ENCODE measurements around the gene WNT9B. TPM values are rescaled to one million over a fixed set of nuclear protein-coding genes. Genes with fewer than 3 reads are reported as not detected.
A peak's percentile ranks its signal among the peaks of the same experiment; 100 is the strongest.

Gene WNT9B
- total and polyA plus RNA-seq, 4 donors, result 0.05 to 0.84 (median 0.57) TPM; not detected in 1

DNA sequence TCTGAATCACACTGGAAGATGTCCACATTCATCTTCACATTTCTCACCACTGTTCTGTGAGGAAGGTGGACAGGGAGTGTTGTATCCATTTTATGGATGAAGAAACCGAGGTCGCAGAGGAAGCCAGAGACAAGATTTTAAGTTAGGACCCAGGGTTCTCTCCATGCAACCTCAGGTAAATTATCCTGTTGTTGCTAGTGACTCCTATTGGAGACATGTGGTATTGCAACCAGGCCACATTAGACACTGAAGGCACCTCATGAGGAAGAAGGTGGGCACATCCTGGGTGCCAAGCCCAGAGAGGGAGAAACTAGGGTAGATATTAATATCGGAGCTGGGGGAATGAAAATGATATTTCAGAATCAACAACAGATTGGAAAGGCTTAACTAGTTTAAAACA is 8.5 kb upstream of the WNT9B start:
- no peaks in the 10 kb centered on the region for H3K36me3 ChIP-seq (ENCODE audit: control insufficient read depth in 1 of 2, insufficient read depth in 2 of 2, low read length in 1 of 2)
- H3K27ac ChIP-seq (ENCODE audit: low read depth in 1 of 2, low read length in 2 of 2), result no peak overlapping the region
- DNase-seq (no peak), ATAC-seq (ENCODE audit: low FRiP score) (no peak)
- WGBS, 2 donors, result 93 to 97% methylated on average over 3 of the region's 3 CpGs
- peaks cover 3% of the 10 kb centered on the region for H3K9me3 ChIP-seq (ENCODE audit: control insufficient read depth, low read length)
- peaks cover 0 to 3% of the 10 kb centered on the region in 2 donors for H3K27me3 ChIP-seq (ENCODE audit: control insufficient read depth in 1 of 2, insufficient read depth in 2 of 2, low read length in 1 of 2)
- intact Hi-C loops (cut with DNase I), result no loop called here
- H3K4me3 ChIP-seq (ENCODE audit: low read length in 2 of 2), result no peak overlapping the region
- no peaks in the 10 kb centered on the region for H3K4me1 ChIP-seq (ENCODE audit: control insufficient read depth in 1 of 2, insufficient read depth in 2 of 2, low read length in 2 of 2)

- Histone ChIP-seq H3K27me3 (ENCODE audit: control insufficient read depth in 1 of 2, insufficient read depth in 2 of 2, low read length in 1 of 2) (peaks cover 0 to 3% of the 10 kb centered on the region in 2 donors), H3K36me3 (ENCODE audit: control insufficient read depth in 1 of 2, insufficient read depth in 2 of 2, low read length in 1 of 2) (no peaks in the 10 kb centered on the region), H3K27ac (ENCODE audit: low read depth in 1 of 2, low read length in 2 of 2) (no peak overlapping the region), H3K4me3 (ENCODE audit: low read length in 2 of 2) (no peak overlapping the region), H3K4me1 (ENCODE audit: control insufficient read depth in 1 of 2, insufficient read depth in 2 of 2, low read length in 2 of 2) (no peaks in the 10 kb centered on the region), H3K9me3 (ENCODE audit: control insufficient read depth, low read length) (peaks cover 3% of the 10 kb centered on the region)
- DNase-seq (peak in 1 of 2 donors; percentile 46), ATAC-seq (ENCODE audit: low FRiP score) (no peak)
- intact Hi-C loops (cut with DNase I), result no loop called here
- 51 to 55% methylated on average over 7 to 8 of the region's 8 CpGs for WGBS, 2 donors
These were observed 3.9 kb upstream of the WNT9B start for GRCh38 chr17:46847204-46848191.

- H3K4me3 ChIP-seq (ENCODE audit: low read length in 2 of 2), result no peak overlapping the region
- DNase-seq (no peak), ATAC-seq (ENCODE audit: low FRiP score) (no peak)
- no peaks in the 10 kb centered on the region for H3K9me3 ChIP-seq (ENCODE audit: control insufficient read depth, low read length)
- no peaks in the 10 kb centered on the region for H3K36me3 ChIP-seq (ENCODE audit: control insufficient read depth in 1 of 2, insufficient read depth in 2 of 2, low read length in 1 of 2)
- no peak overlapping the region for H3K27ac ChIP-seq (ENCODE audit: low read depth in 1 of 2, low read length in 2 of 2)
- WGBS, 2 donors, result 63 to 70% methylated on average over 6 of the region's 6 CpGs
- no peaks in the 10 kb centered on the region for H3K4me1 ChIP-seq (ENCODE audit: control insufficient read depth in 1 of 2, insufficient read depth in 2 of 2, low read length in 2 of 2)
- intact Hi-C loops (cut with DNase I), result no loop called here
- peaks cover 0 to 4% of the 10 kb centered on the region in 2 donors for H3K27me3 ChIP-seq (ENCODE audit: control insufficient read depth in 1 of 2, insufficient read depth in 2 of 2, low read length in 1 of 2)
These were observed 2.8 kb upstream of the WNT9B start for GRCh38 chr17:46848534-46848933.

GRCh38 chr17:46850688-46851028 is 725 bp upstream of the WNT9B start:
- WGBS, 2 donors, result 31 to 32% methylated on average over 13 of the region's 13 CpGs
- Histone ChIP-seq H3K4me1 (ENCODE audit: control insufficient read depth in 1 of 2, insufficient read depth in 2 of 2, low read length in 2 of 2) (no peaks in the 10 kb centered on the region), H3K9me3 (ENCODE audit: control insufficient read depth, low read length) (no peaks in the 10 kb centered on the region), H3K4me3 (ENCODE audit: low read length in 2 of 2) (no peak overlapping the region), H3K27me3 (ENCODE audit: control insufficient read depth in 1 of 2, insufficient read depth in 2 of 2, low read length in 1 of 2) (peaks cover 0 to 4% of the 10 kb centered on the region in 2 donors), H3K27ac (ENCODE audit: low read depth in 1 of 2, low read length in 2 of 2) (no peak overlapping the region), H3K36me3 (ENCODE audit: control insufficient read depth in 1 of 2, insufficient read depth in 2 of 2, low read length in 1 of 2) (no peaks in the 10 kb centered on the region)
- DNase-seq, result no peak
- no peak for ATAC-seq (ENCODE audit: low FRiP score)
- intact Hi-C loops (cut with DNase I), result no loop called here

- Histone ChIP-seq H3K4me3 (ENCODE audit: low read length in 2 of 2) (no peak overlapping the region), H3K9me3 (ENCODE audit: control insufficient read depth, low read length) (no peaks in the 10 kb centered on the region), H3K27ac (ENCODE audit: low read depth in 1 of 2, low read length in 2 of 2) (no peak overlapping the region), H3K27me3 (ENCODE audit: control insufficient read depth in 1 of 2, insufficient read depth in 2 of 2, low read length in 1 of 2) (peaks cover 0 to 4% of the 10 kb centered on the region in 2 donors), H3K4me1 (ENCODE audit: control insufficient read depth in 1 of 2, insufficient read depth in 2 of 2, low read length in 2 of 2) (no peaks in the 10 kb centered on the region), H3K36me3 (ENCODE audit: control insufficient read depth in 1 of 2, insufficient read depth in 2 of 2, low read length in 1 of 2) (no peaks in the 10 kb centered on the region)
- DNase-seq, result no peak
- ATAC-seq (ENCODE audit: low FRiP score), result no peak
- intact Hi-C loops (cut with DNase I), result no loop called here
- 83 to 84% methylated on average over 6 of the region's 6 CpGs for WGBS, 2 donors
These were observed 2.6 kb downstream of the WNT9B start for GRCh38 chr17:46853896-46854444.

DNA sequence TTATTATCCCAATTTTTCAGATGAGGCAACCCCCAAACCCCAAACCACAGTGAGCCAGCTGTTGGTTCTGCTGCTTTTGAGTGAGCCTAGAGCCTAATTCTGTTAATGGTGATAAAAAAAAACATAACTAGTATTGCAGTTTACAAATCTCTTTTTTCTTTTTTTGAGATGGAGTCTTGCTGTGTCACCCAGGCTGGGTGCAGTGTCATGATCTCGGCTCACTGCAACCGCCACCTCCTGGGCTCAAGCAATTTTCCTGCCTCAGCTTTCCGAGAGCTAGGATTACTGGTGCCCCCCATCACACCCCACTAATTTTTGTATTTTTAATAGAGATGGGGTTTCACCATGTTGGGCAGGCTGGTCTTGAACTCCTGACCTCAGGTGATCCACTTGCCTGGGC is 3.1 kb downstream of the WNT9B start:
- no peak for ATAC-seq (ENCODE audit: low FRiP score)
- peaks cover 0 to 4% of the 10 kb centered on the region in 2 donors for H3K27me3 ChIP-seq (ENCODE audit: control insufficient read depth in 1 of 2, insufficient read depth in 2 of 2, low read length in 1 of 2)
- H3K4me1 ChIP-seq (ENCODE audit: control insufficient read depth in 1 of 2, insufficient read depth in 2 of 2, low read length in 2 of 2), result no peaks in the 10 kb centered on the region
- H3K36me3 ChIP-seq (ENCODE audit: control insufficient read depth in 1 of 2, insufficient read depth in 2 of 2, low read length in 1 of 2), result no peaks in the 10 kb centered on the region
- WGBS, 2 donors, result 97 to 98% methylated on average over 3 of the region's 3 CpGs
- H3K27ac ChIP-seq (ENCODE audit: low read depth in 1 of 2, low read length in 2 of 2), result no peak overlapping the region
- intact Hi-C loops (cut with DNase I), result no loop called here
- no peaks in the 10 kb centered on the region for H3K9me3 ChIP-seq (ENCODE audit: control insufficient read depth, low read length)
- no peak for DNase-seq
- H3K4me3 ChIP-seq (ENCODE audit: low read length in 2 of 2), result no peak overlapping the region

GRCh38 chr17:46854948-46855347 is 3.6 kb downstream of the WNT9B start:
- DNase-seq, result no peak
- Histone ChIP-seq H3K27me3 (ENCODE audit: control insufficient read depth in 1 of 2, insufficient read depth in 2 of 2, low read length in 1 of 2) (peaks cover 0 to 4% of the 10 kb centered on the region in 2 donors), H3K4me1 (ENCODE audit: control insufficient read depth in 1 of 2, insufficient read depth in 2 of 2, low read length in 2 of 2) (no peaks in the 10 kb centered on the region), H3K36me3 (ENCODE audit: control insufficient read depth in 1 of 2, insufficient read depth in 2 of 2, low read length in 1 of 2) (no peaks in the 10 kb centered on the region), H3K27ac (ENCODE audit: low read depth in 1 of 2, low read length in 2 of 2) (no peak overlapping the region), H3K9me3 (ENCODE audit: control insufficient read depth, low read length) (no peaks in the 10 kb centered on the region), H3K4me3 (ENCODE audit: low read length in 2 of 2) (no peak overlapping the region)
- ATAC-seq (ENCODE audit: low FRiP score), result no peak
- intact Hi-C loops (cut with DNase I), result no loop called here
- 77 to 79% methylated on average over 4 of the region's 4 CpGs for WGBS, 2 donors

DNA sequence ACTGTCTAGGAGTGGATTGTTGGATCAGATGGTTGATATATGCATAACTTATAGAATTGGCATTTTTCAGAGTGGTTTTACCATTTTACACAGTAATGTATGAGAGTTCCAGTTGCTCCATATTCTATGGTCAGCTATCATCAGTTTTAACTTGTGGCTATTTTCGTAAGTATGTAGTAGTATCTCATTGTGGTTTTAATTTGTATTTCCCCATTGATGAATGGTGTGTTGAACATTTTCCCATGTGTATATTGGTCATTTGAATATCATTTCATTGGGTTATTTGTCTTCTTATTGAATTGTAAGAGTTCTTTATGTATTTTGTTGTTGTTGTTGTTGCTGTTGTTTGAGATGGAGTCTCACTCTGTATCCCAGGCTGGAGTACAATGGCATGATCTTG is 6.2 kb downstream of the WNT9B start:
- 93 to 97% methylated on average over 1 of the region's 1 CpG for WGBS, 2 donors
- Histone ChIP-seq H3K9me3 (ENCODE audit: control insufficient read depth, low read length) (no peaks in the 10 kb centered on the region), H3K4me3 (ENCODE audit: low read length in 2 of 2) (no peak overlapping the region), H3K27ac (ENCODE audit: low read depth in 1 of 2, low read length in 2 of 2) (no peak overlapping the region), H3K36me3 (ENCODE audit: control insufficient read depth in 1 of 2, insufficient read depth in 2 of 2, low read length in 1 of 2) (no peaks in the 10 kb centered on the region), H3K27me3 (ENCODE audit: control insufficient read depth in 1 of 2, insufficient read depth in 2 of 2, low read length in 1 of 2) (peaks cover 0 to 4% of the 10 kb centered on the region in 2 donors), H3K4me1 (ENCODE audit: control insufficient read depth in 1 of 2, insufficient read depth in 2 of 2, low read length in 2 of 2) (no peaks in the 10 kb centered on the region)
- DNase-seq, result no peak
- no peak for ATAC-seq (ENCODE audit: low FRiP score)
- intact Hi-C loops (cut with DNase I), result no loop called here

DNA sequence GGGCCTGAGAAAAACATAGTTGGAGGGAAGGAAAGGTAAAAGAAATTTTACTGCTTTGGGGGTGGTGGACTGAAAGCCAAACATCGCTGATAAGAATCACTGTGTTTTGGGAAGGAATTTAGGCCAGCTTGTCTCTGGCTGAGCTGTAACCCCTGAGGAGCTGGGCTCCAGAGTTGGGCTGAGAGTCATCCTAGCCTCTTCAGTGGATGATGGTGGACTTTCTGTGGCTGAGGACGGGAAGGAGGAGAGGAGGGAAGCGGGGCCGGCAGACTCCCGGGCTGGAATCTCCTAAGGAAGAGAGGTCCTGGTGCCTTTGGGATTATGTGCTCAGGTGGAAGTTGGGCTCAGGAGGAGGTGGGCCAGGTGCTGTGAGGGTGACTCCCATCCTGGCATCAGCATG is 8.6 kb downstream of the WNT9B start:
- ATAC-seq (ENCODE audit: low FRiP score) (no peak), DNase-seq (no peak)
- WGBS, 2 donors, result 59 to 67% methylated on average over 5 of the region's 5 CpGs
- Histone ChIP-seq H3K4me3 (ENCODE audit: low read length in 2 of 2) (no peak overlapping the region), H3K27me3 (ENCODE audit: control insufficient read depth in 1 of 2, insufficient read depth in 2 of 2, low read length in 1 of 2) (no peaks in the 10 kb centered on the region), H3K9me3 (ENCODE audit: control insufficient read depth, low read length) (no peaks in the 10 kb centered on the region), H3K36me3 (ENCODE audit: control insufficient read depth in 1 of 2, insufficient read depth in 2 of 2, low read length in 1 of 2) (no peaks in the 10 kb centered on the region), H3K27ac (ENCODE audit: low read depth in 1 of 2, low read length in 2 of 2) (no peak overlapping the region), H3K4me1 (ENCODE audit: control insufficient read depth in 1 of 2, insufficient read depth in 2 of 2, low read length in 2 of 2) (no peaks in the 10 kb centered on the region)
- intact Hi-C loops (cut with DNase I), result no loop called here

All from aorta (tissue), 5 donors.